ENCODE results near the gene BICRA.
"Not testable (repeated sequence)": the region's sequence is repeated elsewhere in the genome, so short reads cannot be mapped to it uniquely, and the experiment has no call there.

Gene BICRA

GRCh38 chr19:47663911-47664771 lies 55.2 kb downstream of the BICRA start:
- DNase-seq = no peak

- not testable (repeated sequence) for DNase-seq
Measured at GRCh38 chr19:47668556-47668955, 59.6 kb downstream of the BICRA start.

GRCh38 chr19:47670736-47671135 lies 61.8 kb downstream of the BICRA start:
- no peak for DNase-seq

GRCh38 chr19:47671499-47671898 lies 62.6 kb downstream of the BICRA start:
- no peak for DNase-seq

- no peak for DNase-seq
Measured at GRCh38 chr19:47673426-47673825, 64.5 kb downstream of the BICRA start.

GRCh38 chr19:47674548-47674947 lies 65.6 kb downstream of the BICRA start:
- DNase-seq = no peak

GRCh38 chr19:47675271-47675670 lies 66.3 kb downstream of the BICRA start:
- DNase-seq = no peak

GRCh38 chr19:47675859-47676258 lies 66.9 kb downstream of the BICRA start:
- no peak for DNase-seq

GRCh38 chr19:47676811-47677210 lies 67.9 kb downstream of the BICRA start:
- DNase-seq = no peak

- no peak for DNase-seq
Measured at GRCh38 chr19:47679251-47679900, 70.4 kb downstream of the BICRA start.

GRCh38 chr19:47679922-47680857 lies 71.3 kb downstream of the BICRA start:
- DNase-seq = no peak

- no peak for DNase-seq
Measured at GRCh38 chr19:47680858-47681332, 72.0 kb downstream of the BICRA start.

- no peak for DNase-seq
Measured at GRCh38 chr19:47681388-47681787, 72.5 kb downstream of the BICRA start.

GRCh38 chr19:47681936-47682335 lies 73.0 kb downstream of the BICRA start:
- no peak for DNase-seq

GRCh38 chr19:47682939-47683338 lies 74.0 kb downstream of the BICRA start:
- DNase-seq = no peak

- no peak for DNase-seq
Measured at GRCh38 chr19:47686679-47687450, 77.9 kb downstream of the BICRA start.

- no peak for DNase-seq
Measured at GRCh38 chr19:47687906-47688305, 79.0 kb downstream of the BICRA start.

GRCh38 chr19:47691090-47691489 lies 82.2 kb downstream of the BICRA start:
- no peak for DNase-seq

GRCh38 chr19:47691782-47692181 lies 82.8 kb downstream of the BICRA start:
- no peak for DNase-seq

GRCh38 chr19:47693489-47693888 lies 84.6 kb downstream of the BICRA start:
- no peak for DNase-seq

- DNase-seq = no peak
Measured at GRCh38 chr19:47693903-47694302, 85.0 kb downstream of the BICRA start.
